H1 (cell line): ENCODE results near the gene CCDC60. TPM values are rescaled to one million over a fixed set of nuclear protein-coding genes. Genes with fewer than 3 reads are reported as not detected.

Experiments
- ASH2L ChIP-seq: fragments of 200-600, 300-600 bp; sonication (generic); IDR thresholded peaks from one replicate; pipeline ENCODE4 v1.7.1; 2017; ENCODE audit warnings: low read length
- CHD2 ChIP-seq: IDR thresholded peaks from 2 replicates; pipeline ENCODE4 v1.6.1; 2012; ENCODE audit warnings: low read length, improper control_type of control experiment
- E2F6 ChIP-seq: IDR thresholded peaks from 2 replicates; pipeline ENCODE4 v1.6.1; 2012; ENCODE audit warnings: inconsistent platforms
- GABPA ChIP-seq: IDR thresholded peaks from 2 replicates; pipeline ENCODE4 v1.6.1; 2011; ENCODE audit warnings: mild to moderate bottlenecking, low read length, moderate library complexity, borderline replicate concordance; ENCODE audit not compliant: insufficient read depth
- RAD21 ChIP-seq, 2 experiments: IDR thresholded peaks in 1 of 2; conservative IDR thresholded peaks in 1 of 2; 2 replicates each; pipeline ENCODE4 v1.6.1; 2011; ENCODE audit warnings: low read depth in 2 of 2, low read length in 2 of 2, improper control_type of control experiment in 1 of 2, inconsistent platforms in 1 of 2, mild to moderate bottlenecking in 1 of 2, moderate library complexity in 1 of 2
- RFX5 ChIP-seq: IDR thresholded peaks from 2 replicates; pipeline ENCODE4 v1.6.1; 2011; ENCODE audit warnings: low read depth, low read length, improper control_type of control experiment, borderline replicate concordance
- SP4 ChIP-seq: IDR thresholded peaks from 2 replicates; pipeline ENCODE4 v1.6.1; 2012; ENCODE audit warnings: low read length, inconsistent platforms
- YY1 ChIP-seq: IDR thresholded peaks from 2 replicates; pipeline ENCODE4 v1.6.1; 2011; ENCODE audit warnings: low read depth, mild to moderate bottlenecking, low read length
- polyA plus RNA-seq, 7 experiments: library from polyadenylated mRNA; depleted of rRNA in 3 of 7; stranded (reverse) in 5 of 7; unstranded in 2 of 7; fragments of >200 nt in 5 of 7; fragments of 200-250 nt in 2 of 7; gene quantifications; 1 replicate in 5 of 7; 2 replicates in 1 of 7; 4 replicates in 1 of 7; pipeline versions ENCODE4 v1.2.1 to v1.2.3, GENCODE V29; 2011 to 2013; ENCODE audit warnings: missing spikeins in 2 of 7, mixed read lengths in 2 of 7
- total RNA-seq: library from RNA; stranded (reverse); fragmentation: NEBNext Ultra II Directional; extraction: Animal tissue kit (Norgen Biotek cat#: 25700); gene quantifications from 2 replicates; pipeline ENCODE4 v1.2.1, GENCODE V29; 2021

The CCDC60 gene
- total and polyA plus RNA-seq, 2 of the 8 experiments (the other 6 are each of a cell fraction or from before 2014, with no cell fraction given): 0.05 TPM; not detected in 1

GRCh38 chr12:119479121-119479561, 144.6 kb downstream of the CCDC60 start (continued):
- no peak for TF ChIP-seq RFX5
- TF ChIP-seq SP4: no peak
- TF ChIP-seq ASH2L: no peak
- no peak for TF ChIP-seq E2F6
- TF ChIP-seq CHD2: no peak
- no peak for TF ChIP-seq YY1
- no peak for TF ChIP-seq GABPA
- no peak for TF ChIP-seq RAD21 (IDR thresholded peaks at IDR 0.05 in 1 of 2, conservative IDR thresholded peaks at IDR 0.05 in 1 of 2; ENCODE audit: low read depth in 2 of 2, low read length in 2 of 2)
